ENCODE measurements around the gene CPSF6. TPM values are rescaled to one million over a fixed set of nuclear protein-coding genes. Genes with fewer than 3 reads are reported as not detected.

CPSF6 gene
- total and polyA plus RNA-seq, 2 donors (not counting 1 experiment from before 2014, with no cell fraction given) = 18.0 to 43.2 TPM

- Histone ChIP-seq H3K4me3 (replicated peaks in 1 of 4; ENCODE audit: control extremely low read depth in 1 of 4, insufficient read depth in 1 of 4, low read depth in 3 of 4, low read length in 4 of 4) (no peak overlapping the region), H3K4me1 (ENCODE audit: control insufficient read depth, extremely low read depth, insufficient read depth, low read length) (no peaks in the 10 kb centered on the region), H3K4me2 (ENCODE audit: extremely low read depth, insufficient read depth, low read length) (no peak overlapping the region), H3K27ac (ENCODE audit: insufficient read depth, low read length) (no peak overlapping the region), H3K79me2 (ENCODE audit: control insufficient read depth, insufficient read depth, low read length) (no peaks in the 10 kb centered on the region), H2AFZ (ENCODE audit: low read length) (no peak overlapping the region), H3K9ac (ENCODE audit: insufficient read depth, low read length) (no peak overlapping the region), H3K27me3 (ENCODE audit: control insufficient read depth, insufficient read depth, low read length) (peaks cover 3% of the 10 kb centered on the region), H3K9me3 (ENCODE audit: control insufficient read depth, insufficient read depth, low read depth, low read length) (no peaks in the 10 kb centered on the region), H3K36me3 (ENCODE audit: control insufficient read depth, insufficient read depth, low read length) (no peaks in the 10 kb centered on the region), H4K20me1 (ENCODE audit: control insufficient read depth, extremely low read depth, insufficient read depth, low read length) (no peaks in the 10 kb centered on the region)
- TF ChIP-seq EZH2 (IDR thresholded peaks at IDR 0.05; ENCODE audit: low read length, missing control alignments) (no peak), CTCF (conservative IDR thresholded peaks at IDR 0.05 in 1 of 2, IDR thresholded peaks at IDR 0.05 in 1 of 2; ENCODE audit: low read depth in 1 of 2, low read length in 2 of 2) (no peak)
- DNase-seq (ENCODE audit: low read depth in 2 of 2) = no peak
These were observed 58.8 kb downstream of the CPSF6 start for GRCh38 chr12:69298133-69298532.

GRCh38 chr12:69298947-69299346 lies 59.6 kb downstream of the CPSF6 start:
- no peak for DNase-seq (ENCODE audit: low read depth in 2 of 2)
- Histone ChIP-seq H3K36me3 (ENCODE audit: control insufficient read depth, insufficient read depth, low read length) (no peaks in the 10 kb centered on the region), H3K4me3 (replicated peaks in 1 of 4; ENCODE audit: control extremely low read depth in 1 of 4, insufficient read depth in 1 of 4, low read depth in 3 of 4, low read length in 4 of 4) (no peak overlapping the region), H3K27ac (ENCODE audit: insufficient read depth, low read length) (no peak overlapping the region), H2AFZ (ENCODE audit: low read length) (no peak overlapping the region), H3K27me3 (ENCODE audit: control insufficient read depth, insufficient read depth, low read length) (peaks cover 3% of the 10 kb centered on the region), H4K20me1 (ENCODE audit: control insufficient read depth, extremely low read depth, insufficient read depth, low read length) (no peaks in the 10 kb centered on the region), H3K4me2 (ENCODE audit: extremely low read depth, insufficient read depth, low read length) (no peak overlapping the region), H3K4me1 (ENCODE audit: control insufficient read depth, extremely low read depth, insufficient read depth, low read length) (no peaks in the 10 kb centered on the region), H3K9me3 (ENCODE audit: control insufficient read depth, insufficient read depth, low read depth, low read length) (no peaks in the 10 kb centered on the region), H3K79me2 (ENCODE audit: control insufficient read depth, insufficient read depth, low read length) (no peaks in the 10 kb centered on the region), H3K9ac (ENCODE audit: insufficient read depth, low read length) (no peak overlapping the region)
- no peak for TF ChIP-seq EZH2 (IDR thresholded peaks at IDR 0.05; ENCODE audit: low read length, missing control alignments)
- TF ChIP-seq CTCF (conservative IDR thresholded peaks at IDR 0.05 in 1 of 2, IDR thresholded peaks at IDR 0.05 in 1 of 2; ENCODE audit: low read depth in 1 of 2, low read length in 2 of 2) = no peak

GRCh38 chr12:69304284-69304683 lies 64.9 kb downstream of the CPSF6 start:
- no peak overlapping the region for H2AFZ ChIP-seq (ENCODE audit: low read length)
- H3K9ac ChIP-seq (ENCODE audit: insufficient read depth, low read length) = no peak overlapping the region
- no peak overlapping the region for H3K27ac ChIP-seq (ENCODE audit: insufficient read depth, low read length)
- no peak for DNase-seq (ENCODE audit: low read depth in 2 of 2)
- H3K9me3 ChIP-seq (ENCODE audit: control insufficient read depth, insufficient read depth, low read depth, low read length) = no peaks in the 10 kb centered on the region
- H3K4me1 ChIP-seq (ENCODE audit: control insufficient read depth, extremely low read depth, insufficient read depth, low read length) = no peaks in the 10 kb centered on the region
- TF ChIP-seq EZH2 (IDR thresholded peaks at IDR 0.05; ENCODE audit: low read length, missing control alignments) = no peak
- no peaks in the 10 kb centered on the region for H3K36me3 ChIP-seq (ENCODE audit: control insufficient read depth, insufficient read depth, low read length)
- no peak overlapping the region for H3K4me3 ChIP-seq (replicated peaks in 1 of 4; ENCODE audit: control extremely low read depth in 1 of 4, insufficient read depth in 1 of 4, low read depth in 3 of 4, low read length in 4 of 4)
- no peak overlapping the region for H3K4me2 ChIP-seq (ENCODE audit: extremely low read depth, insufficient read depth, low read length)
- H4K20me1 ChIP-seq (ENCODE audit: control insufficient read depth, extremely low read depth, insufficient read depth, low read length) = no peaks in the 10 kb centered on the region
- no peaks in the 10 kb centered on the region for H3K27me3 ChIP-seq (ENCODE audit: control insufficient read depth, insufficient read depth, low read length)
- no peaks in the 10 kb centered on the region for H3K79me2 ChIP-seq (ENCODE audit: control insufficient read depth, insufficient read depth, low read length)
